22Rv1 (cell line): ENCODE measurements around the gene APOBEC3F.

ENCODE experiments used
- ZFX ChIP-seq: fragments of 450-650 bp; IDR thresholded peaks from 2 replicates; pipeline ENCODE4 v1.6.1; 2017; ENCODE audit warnings: antibody characterized with exemption, borderline replicate concordance
- TF ChIP-seq, protein P1 (sequence below): fragments of 450-650 bp; IDR thresholded peaks from 2 replicates; pipeline ENCODE4 v1.5.1; 2017; ENCODE audit warnings: mild to moderate bottlenecking

- TF ChIP-seq, protein P1, sequence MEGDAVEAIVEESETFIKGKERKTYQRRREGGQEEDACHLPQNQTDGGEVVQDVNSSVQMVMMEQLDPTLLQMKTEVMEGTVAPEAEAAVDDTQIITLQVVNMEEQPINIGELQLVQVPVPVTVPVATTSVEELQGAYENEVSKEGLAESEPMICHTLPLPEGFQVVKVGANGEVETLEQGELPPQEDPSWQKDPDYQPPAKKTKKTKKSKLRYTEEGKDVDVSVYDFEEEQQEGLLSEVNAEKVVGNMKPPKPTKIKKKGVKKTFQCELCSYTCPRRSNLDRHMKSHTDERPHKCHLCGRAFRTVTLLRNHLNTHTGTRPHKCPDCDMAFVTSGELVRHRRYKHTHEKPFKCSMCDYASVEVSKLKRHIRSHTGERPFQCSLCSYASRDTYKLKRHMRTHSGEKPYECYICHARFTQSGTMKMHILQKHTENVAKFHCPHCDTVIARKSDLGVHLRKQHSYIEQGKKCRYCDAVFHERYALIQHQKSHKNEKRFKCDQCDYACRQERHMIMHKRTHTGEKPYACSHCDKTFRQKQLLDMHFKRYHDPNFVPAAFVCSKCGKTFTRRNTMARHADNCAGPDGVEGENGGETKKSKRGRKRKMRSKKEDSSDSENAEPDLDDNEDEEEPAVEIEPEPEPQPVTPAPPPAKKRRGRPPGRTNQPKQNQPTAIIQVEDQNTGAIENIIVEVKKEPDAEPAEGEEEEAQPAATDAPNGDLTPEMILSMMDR: no peak
- no peak for TF ChIP-seq ZFX
Measured at GRCh38 chr22:38996105-38996504, 44.6 kb upstream of the APOBEC3F start.
